Fibroblast of skin of scalp (primary cell): ENCODE measurements around the gene PLEKHD1. TPM values are rescaled to one million over a fixed set of nuclear protein-coding genes. Genes with fewer than 3 reads are reported as not detected.
"Not testable (repeated sequence)": the region's sequence is repeated elsewhere in the genome, so short reads cannot be mapped to it uniquely, and the experiment has no call there.

Experiments
- DNase-seq: peaks from one replicate; pipeline ENCODE4 v3.0.0-alpha.2; 2013
- polyA plus RNA-seq, 2 experiments: library from polyadenylated mRNA; unstranded; fragments of 120-200 nt; gene quantifications; one replicate each; pipeline ENCODE4 v1.2.1, GENCODE V29; 2013; ENCODE audit not compliant: insufficient read length in 2 of 2

PLEKHD1 gene
- polyA plus RNA-seq (2013, experiment 1 of 2; ENCODE audit: insufficient read length): not detected
- 0.10 TPM for polyA plus RNA-seq (2013, experiment 2 of 2; ENCODE audit: insufficient read length)

DNA sequence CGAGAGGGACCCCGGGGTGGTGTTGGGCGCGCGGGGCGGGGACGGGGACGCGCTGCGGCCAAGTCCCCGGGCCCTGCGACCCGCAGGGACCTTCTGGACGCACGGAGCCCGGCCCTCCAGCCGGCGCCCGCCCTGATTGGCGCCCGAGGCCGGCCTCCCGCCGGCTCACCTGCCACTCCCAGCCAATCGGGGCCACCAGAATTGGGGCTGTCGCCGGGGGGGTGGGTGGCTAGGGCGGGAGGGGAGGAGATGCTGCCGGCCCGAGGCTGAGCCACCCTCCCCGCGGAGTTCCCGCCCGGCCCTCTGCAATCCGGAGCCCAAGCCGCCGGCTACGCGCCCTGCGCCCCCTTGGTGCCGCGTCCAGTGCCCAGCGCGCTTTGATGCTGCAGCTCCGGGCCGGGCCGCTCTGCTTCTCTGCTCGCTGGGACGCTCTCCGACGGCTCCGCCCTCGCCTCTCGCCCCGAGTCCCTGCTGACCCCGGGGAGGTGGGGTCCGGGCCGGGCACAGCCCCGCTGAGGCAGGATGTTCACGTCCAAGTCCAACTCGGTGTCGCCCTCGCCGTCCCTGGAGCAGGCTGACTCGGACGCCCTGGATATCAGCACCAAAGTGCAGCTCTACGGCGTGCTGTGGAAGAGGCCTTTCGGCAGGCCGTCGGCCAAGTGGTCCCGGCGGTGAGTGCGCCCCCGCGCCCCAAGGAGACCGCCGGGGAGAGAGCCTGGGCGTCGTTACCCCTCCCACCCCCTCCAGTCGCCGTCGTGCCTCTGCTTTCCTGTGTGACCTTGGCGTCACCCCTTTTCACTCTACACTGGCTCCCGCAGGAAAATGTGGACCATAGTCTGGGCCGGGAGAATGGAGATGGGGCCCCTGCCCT lies at the start of gene PLEKHD1:
Gene PLEKHD1 (plus strand): TSS at position 285 of the 871 bp plus-strand sequence. CDS start 238 bp downstream, at position 523.
- DNase-seq: no peak

DNA sequence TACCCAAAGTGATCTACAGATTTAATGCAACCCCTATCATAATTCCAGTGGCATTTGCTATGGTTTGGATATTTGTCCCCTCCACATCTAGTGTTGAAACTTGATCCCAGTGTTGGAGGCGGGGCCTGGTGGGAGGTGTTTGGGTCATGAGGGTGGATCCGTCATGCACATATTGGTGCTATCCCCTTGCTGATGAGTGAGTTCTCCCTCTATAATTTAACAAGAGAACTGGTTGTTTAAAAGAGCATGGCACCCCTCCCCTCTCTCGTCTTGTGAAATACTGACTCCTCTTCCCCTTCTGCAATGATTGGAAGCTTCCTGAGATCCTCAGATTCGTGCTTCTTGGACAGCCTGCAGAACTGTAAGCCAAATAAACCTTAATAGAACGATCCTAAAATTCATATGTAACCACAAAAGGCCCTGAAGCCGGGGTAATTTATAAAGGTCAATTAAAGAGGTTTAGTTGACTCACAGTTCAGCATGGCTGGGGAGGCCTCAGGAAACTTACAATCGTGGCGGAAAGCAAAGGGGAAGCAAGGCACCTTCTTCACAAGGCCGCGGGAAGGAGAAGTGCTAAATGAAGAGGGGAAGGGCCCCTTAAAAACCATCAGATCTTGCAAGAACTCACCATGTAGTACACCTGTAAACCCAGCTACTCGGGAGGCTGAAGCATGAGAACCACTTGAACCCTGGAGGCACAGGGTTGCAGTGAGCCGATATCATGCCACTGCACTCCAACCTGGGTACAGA lies 44.8 kb upstream of the PLEKHD1 start:
- DNase-seq: no peak

DNA sequence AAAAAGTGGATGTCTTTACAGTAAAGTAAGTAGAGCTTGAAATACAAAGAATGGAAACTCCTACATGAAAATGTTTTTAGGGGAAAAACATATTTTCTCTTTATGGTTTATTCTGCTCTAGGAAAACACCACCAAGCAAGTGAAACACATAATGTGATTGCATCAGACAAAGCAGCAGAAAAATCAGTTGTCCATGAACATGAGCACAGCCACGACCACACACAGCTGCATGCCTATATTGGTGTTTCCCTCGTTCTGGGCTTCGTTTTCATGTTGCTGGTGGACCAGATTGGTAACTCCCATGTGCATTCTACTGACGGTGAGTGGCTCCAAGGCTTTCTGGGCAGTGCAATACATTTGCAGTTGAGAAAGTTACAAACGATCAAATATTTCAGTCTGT lies 42.6 kb upstream of the PLEKHD1 start:
- peak; percentile 18 for DNase-seq

DNA sequence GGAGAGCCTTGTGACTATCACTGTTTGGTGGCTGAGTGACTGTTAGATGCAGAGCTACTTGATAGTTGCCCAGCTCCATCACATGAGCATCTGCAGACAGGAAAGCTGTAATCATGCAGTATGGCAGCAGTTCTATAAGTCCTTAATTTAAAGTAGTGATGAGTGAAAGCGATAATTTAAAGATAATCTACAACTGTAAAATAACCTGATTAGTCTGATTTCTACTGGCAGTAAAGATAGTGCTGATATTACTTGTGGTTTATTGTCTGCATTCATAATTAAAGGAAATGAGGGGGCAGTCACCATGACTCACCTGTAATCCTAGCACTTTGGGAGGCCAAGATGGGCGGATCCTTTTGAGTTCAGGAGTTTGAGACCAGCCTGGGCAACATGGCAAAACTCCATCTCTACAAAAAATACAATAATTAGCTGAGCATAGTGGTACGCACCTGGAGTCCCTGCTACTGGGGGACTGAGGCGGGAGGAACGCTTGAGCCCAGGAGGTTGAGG lies 41.2 kb upstream of the PLEKHD1 start:
- no peak for DNase-seq

DNA sequence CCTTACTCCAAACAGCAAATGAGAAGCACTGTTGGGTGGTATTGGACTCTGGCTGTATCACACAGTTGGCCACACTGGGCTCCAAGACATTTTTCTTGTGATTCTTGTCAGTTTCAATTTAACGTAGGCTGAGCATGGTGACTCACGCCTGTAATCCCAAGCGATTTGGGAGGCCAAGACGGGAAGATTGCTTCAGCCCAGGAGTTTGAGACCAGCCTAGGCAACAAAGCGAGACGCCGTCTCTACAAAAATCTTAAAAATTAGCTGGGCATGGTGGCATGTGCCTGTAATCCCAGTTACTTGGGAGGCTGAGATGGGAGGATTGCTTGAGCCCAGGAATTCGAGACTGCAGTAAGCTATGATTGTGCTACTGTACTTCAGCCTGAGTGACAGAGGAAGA lies 35.3 kb upstream of the PLEKHD1 start:
- no peak for DNase-seq

DNA sequence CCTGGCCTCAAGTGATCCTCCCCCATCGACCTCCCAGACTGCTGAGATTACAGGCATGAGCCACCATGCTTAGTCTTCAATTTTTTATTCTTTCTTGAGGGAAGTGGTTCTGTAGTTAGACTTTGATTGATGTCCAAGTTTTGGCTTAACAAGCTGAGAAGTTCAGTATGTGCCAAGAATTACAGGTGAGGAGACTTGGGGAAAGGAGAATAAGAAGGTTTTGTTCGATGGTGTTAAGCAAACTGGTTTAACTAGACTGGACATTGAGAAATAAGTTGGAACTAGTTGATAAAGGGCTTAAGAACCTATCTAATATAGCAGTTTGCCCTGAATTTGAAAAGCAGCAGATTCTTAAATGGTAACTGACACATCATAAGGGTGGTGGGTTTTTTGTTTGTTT lies 32.6 kb upstream of the PLEKHD1 start:
- no peak for DNase-seq

DNA sequence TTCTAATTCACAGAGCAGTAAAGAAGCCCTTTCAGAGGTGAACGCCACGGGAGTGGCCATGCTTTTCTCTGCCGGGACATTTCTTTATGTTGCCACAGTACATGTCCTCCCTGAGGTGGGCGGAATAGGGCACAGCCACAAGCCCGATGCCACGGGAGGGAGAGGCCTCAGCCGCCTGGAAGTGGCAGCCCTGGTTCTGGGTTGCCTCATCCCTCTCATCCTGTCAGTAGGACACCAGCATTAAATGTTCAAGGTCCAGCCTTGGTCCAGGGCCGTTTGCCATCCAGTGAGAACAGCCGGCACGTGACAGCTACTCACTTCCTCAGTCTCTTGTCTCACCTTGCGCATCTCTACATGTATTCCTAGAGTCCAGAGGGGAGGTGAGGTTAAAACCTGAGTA lies 26.2 kb upstream of the PLEKHD1 start:
- no peak for DNase-seq

DNA sequence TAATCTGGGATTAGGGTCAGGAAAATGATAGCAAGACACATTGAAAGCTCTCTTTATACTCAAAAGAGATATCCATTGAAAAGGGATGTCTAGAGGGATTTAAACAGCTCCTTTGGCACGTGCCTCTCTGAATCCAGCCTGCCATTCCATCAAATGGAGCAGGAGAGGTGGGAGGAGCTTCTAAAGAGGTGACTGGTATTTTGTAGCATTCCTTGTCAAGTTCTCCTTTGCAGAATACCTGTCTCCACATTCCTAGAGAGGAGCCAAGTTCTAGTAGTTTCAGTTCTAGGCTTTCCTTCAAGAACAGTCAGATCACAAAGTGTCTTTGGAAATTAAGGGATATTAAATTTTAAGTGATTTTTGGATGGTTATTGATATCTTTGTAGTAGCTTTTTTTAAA lies 25.4 kb upstream of the PLEKHD1 start:
- DNase-seq: no peak

DNA sequence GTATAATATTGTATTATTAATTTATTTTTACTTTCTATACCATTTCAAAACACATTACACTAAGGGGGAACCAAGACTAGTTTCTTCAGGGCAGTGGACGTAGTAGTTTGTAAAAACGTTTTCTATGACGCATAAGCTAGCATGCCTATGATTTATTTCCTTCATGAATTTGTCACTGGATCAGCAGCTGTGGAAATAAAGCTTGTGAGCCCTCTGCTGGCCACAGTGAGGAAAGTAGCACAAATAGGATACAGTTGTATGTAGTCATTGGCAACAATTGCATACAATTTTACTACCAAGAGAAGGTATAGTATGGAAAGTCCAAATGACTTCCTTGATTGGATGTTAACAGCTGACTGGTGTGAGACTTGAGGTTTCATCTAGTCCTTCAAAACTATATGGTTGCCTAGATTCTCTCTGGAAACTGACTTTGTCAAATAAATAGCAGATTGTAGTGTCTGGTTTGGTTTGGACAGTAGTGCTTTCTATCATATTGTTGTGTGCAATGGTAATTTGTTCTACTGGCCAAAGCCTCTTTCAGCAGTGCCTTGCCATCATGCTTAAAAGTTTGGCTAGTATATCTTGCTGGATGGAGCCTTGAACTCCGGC lies 24.3 kb upstream of the PLEKHD1 start:
- DNase-seq: peak; percentile 85

DNA sequence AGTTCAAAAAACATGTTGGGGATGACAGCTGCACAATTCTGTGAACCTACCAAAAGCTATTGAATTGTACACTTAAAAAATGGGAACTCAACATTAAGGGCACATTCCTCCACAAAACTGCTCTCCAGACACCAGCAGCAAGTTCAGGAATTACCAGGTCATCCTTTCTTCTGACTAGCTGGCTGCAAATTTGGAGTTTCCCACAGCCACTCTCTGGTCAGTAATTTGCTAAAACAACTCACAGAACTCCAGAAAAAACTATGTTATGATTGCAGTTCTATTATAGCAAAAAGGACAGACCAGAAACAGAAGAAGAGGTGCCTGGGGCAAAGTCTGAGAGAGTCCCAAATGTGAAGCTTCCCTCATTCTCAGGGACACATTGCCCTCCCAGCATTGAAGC lies 20.1 kb upstream of the PLEKHD1 start:
- peak; percentile 27 for DNase-seq

DNA sequence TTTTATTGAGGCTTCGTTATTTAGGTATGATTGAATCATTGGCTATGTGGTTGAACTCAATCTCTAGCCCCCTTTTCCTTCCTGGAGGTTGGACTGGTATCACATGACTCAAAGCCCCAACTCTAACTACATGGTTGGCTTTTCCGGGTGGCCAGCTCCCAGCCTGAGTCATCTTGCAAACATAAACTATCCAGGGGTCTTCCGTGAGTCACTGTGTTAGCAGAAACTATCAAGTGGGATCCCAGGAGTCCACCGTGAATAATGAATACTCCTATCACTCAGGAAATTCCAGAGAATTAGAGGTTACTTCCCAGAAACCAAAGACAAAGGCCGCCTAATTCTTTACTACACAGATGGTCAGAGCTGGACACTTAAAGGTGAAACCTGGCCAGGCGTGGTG lies 19.7 kb upstream of the PLEKHD1 start:
- DNase-seq: peak; percentile 82

DNA sequence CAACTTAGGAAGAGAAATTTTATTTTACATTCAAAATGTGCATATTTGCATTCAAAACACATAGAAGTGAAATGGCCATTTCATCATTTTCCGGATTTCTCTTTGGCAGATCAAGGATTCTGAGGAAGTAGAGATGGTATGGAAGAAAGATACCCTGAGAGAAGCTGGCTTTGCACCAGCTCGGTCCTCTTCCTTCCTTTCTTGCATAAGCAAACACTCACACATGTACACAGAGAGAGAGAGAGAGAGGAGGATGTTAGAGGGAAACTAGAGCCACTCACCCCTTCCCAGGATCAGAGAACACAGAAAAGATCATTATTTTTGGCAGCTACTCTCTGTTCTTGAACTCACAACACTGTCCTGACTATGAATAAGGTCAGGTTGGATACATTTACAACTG lies 15.6 kb upstream of the PLEKHD1 start:
- DNase-seq: no peak

DNA sequence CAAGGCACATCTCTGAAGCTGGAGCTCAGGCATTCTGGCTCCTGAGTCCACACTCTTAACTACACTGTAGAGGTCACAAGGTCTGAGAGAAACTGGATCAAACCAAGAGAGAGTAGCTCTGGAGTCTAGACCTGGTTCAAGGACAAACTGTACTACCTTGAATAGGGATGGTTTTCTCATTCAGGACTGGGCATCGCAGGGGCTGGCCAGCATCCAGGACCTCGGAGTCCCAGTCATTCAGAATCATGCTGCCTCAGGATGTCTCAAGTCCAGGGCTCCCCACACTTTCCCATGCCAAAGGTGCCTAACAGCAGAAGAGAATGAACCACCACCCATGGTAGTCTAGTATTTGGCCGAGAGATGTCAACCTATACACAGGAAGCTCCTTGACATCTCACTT lies 13.1 kb upstream of the PLEKHD1 start:
- no peak for DNase-seq

DNA sequence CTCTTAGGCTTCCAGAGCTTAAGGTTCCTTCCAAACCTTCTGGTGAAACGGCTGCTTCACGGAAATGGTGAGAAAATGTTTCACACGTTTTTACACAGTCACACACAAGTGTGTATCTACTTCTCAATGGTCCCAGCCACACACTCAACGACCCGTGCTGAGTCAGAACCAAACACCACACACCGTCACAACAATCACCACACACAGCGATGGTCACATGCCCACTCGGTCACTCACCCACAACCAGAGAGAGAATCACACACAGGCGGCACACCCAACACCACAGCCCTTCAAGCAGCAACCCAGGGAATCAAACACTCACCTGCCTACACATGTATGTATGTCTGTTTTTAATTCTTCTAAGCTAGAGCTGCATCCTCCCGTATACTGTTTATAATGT lies 12.6 kb upstream of the PLEKHD1 start:
- DNase-seq: no peak

DNA sequence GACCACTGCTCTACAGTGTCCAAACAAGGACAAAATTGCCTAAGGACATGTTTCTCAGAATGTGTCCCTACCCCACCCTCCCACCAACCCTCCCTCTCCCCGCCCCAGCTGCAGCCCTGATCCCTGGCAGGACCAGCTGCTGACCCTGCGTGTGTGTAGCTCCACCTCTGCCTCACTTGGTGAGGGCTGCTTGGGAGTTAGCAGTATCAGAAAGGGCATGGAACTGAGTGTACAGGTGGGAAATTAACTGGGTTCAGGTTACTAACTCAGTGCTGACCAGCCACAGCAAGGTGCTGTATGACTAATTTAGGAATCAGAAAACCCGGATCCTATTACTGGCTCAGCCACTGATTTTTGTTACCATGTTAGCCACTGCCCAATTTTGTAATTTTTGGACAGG lies 11.3 kb upstream of the PLEKHD1 start:
- no peak for DNase-seq

DNA sequence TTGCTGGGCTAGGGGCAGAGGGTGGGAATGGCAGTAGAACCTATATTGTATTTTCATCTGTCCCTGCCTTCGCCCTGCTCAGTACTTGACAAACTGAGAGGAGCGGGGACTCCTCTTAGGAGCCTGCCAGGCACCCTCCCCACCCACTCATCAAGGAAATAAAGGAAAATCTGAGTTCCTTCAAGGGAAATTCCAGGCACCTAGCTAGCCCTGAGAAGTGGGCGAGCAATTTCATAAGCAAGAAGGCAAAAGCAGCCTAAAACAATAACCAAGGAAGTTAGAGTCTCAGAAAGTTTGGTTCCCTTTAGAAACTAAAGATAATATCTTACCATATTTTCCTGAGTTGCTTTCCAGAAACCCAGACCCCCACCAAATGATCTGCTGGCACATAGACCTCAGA lies 10.6 kb upstream of the PLEKHD1 start:
- no peak for DNase-seq

DNA sequence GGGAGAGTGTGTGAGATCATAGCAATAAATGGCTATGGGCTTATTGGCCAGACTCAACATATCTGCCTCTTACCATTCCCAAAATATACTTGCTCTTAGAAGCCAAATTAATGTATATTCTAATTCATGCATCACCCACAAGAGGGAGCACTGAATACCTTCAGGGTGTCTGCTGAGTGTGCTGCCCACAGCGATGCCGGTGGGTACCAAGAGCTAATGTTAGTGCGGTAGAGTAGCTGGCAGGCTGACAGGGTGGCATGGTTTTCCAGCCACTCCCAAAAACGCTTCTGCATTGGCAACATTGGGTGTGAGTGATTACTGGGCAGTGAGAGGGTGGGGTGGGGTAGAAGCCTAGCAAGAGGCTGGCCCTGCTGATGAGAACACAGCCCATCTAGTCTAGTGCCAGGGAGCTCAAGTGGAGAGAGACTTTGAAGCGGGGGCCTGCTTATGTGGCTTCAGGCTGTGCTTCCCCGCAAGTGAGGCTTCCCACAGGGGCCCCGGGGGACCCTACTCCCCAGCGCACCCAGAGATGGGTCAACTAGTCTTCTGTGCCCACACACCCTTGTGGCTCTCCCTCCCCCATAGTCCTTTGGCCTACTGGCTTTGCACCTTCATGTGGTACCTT lies 9.2 kb upstream of the PLEKHD1 start:
- DNase-seq: peak; percentile 12

DNA sequence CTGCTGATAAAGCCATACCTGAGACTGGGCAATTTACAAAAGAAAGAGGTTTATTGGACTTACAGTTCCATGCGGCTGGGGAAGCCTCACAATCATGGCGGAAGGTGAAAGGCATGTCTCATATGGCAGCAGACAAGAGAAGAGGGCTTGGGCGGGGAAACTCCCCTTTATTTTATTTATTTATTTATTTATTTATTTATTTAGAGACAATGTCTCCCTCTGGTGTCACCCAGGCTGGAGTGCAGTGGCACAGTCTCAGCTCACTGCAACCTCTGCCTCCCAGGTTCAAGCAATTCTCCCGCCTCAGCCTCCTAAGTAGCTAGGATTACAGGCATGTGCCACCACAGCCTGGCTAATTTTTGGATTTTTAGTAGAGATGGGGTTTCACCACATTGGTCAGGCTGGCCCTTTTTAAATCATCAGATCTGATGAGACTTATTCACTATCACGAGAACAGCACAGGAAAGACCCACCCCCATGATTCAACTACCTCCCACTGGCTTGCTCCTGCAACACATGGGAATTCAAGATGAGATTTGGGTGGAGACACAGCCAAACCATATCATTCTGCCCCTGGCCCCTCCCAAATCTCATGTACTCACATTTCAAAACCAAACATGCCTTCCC lies 7.6 kb upstream of the PLEKHD1 start:
- not testable (repeated sequence) for DNase-seq

DNA sequence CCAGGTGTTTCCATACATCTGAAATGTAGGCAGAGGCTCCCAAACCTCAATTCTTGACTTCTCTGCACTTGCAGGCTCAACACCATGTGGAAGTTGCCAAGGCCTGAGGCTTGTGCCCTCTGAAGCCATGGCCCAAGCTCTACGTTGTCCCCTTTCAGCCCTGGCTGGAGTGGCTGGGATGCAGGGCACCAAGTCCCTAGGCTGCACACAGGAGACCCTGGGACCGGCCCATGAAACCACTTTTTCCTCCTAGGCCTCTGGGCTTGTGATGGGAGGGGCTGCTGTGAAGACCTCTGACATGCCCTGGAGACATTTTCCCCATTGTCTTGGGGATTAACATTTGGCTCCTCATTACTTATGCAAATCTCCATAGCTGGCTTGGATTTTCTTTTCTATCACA lies 6.5 kb upstream of the PLEKHD1 start:
- DNase-seq: not testable (repeated sequence)

DNA sequence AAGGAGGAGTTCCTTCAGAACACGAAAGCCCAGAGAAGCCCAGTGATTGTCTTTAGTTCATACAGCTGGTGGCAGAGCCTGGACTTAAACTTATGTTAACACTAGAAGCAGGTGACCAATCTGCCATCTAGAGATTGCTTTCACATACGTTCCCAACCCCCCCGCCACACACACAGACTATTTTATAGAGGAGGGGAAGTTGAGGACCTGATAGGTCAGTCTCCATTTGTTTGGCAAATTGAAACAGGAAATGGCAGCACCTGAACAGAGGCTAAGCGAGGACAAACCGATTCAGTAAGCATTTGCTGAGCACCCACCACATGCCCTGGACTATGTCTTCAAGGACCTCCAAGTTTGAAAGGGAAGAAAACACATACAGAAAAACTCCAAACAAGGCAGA lies 4.8 kb upstream of the PLEKHD1 start:
- DNase-seq: no peak

DNA sequence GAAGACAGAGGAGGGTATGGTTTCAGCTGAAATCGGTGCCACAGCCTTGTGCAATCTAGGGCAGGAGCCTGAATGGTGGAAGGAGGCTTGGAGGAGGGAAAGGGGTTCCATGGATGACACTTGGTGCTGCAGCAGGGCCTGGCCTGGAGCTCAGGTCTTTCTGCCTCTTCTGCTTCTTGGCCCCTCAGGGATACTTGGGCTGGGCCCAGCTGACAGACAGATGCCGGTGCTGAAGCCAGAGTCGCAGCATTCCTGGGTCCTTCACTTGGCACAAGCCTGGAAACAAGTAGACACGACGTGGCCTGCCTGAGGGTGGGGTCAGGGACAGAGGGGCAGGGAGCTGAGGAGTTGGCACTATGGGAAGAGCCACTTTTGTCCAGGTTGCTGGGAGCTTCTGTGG lies 4.4 kb upstream of the PLEKHD1 start:
- no peak for DNase-seq
